Myocyte (in vitro differentiated cells): ENCODE data around the gene CBX4. TPM values are rescaled to one million over a fixed set of nuclear protein-coding genes. Genes with fewer than 3 reads are reported as not detected.

Source experiments
- DNase-seq: peaks from one replicate; pipeline ENCODE4 v3.0.0-alpha.2; 2012; ENCODE audit warnings: low read depth
- total RNA-seq: library from RNA; depleted of rRNA; stranded (reverse); fragments of >200 nt; gene quantifications from 2 replicates; pipeline ENCODE4 v1.2.3, GENCODE V29; 2014

CBX4 gene
- total RNA-seq, 1 donor from 2014 or later: 14.1 TPM

GRCh38 chr17:79842656-79843473 is 3.6 kb upstream of the CBX4 start:
- no peak for DNase-seq

- DNase-seq: no peak
These were observed 3.0 kb upstream of the CBX4 start for GRCh38 chr17:79842136-79842655.

GRCh38 chr17:79841369-79842135 is 2.3 kb upstream of the CBX4 start:
- DNase-seq: no peak

- DNase-seq: no peak
These were observed 1.7 kb upstream of the CBX4 start for GRCh38 chr17:79840989-79841286.

GRCh38 chr17:79840269-79840988 is 1.2 kb upstream of the CBX4 start:
- peak; percentile 22 for DNase-seq

GRCh38 chr17:79838522-79839274 is 542 bp downstream of the CBX4 start:
- peak; percentile 68 for DNase-seq

- no peak for DNase-seq
These were observed 1.2 kb downstream of the CBX4 start for GRCh38 chr17:79837888-79838521.

GRCh38 chr17:79836972-79837887 is 2.0 kb downstream of the CBX4 start:
- no peak for DNase-seq

- no peak for DNase-seq
These were observed 2.7 kb downstream of the CBX4 start for GRCh38 chr17:79836510-79836971.

GRCh38 chr17:79835953-79836509 is 3.2 kb downstream of the CBX4 start:
- DNase-seq: no peak

GRCh38 chr17:79835470-79835899 is 3.8 kb downstream of the CBX4 start:
- DNase-seq: no peak

GRCh38 chr17:79834565-79835469 is 4.4 kb downstream of the CBX4 start:
- no peak for DNase-seq

- no peak for DNase-seq
These were observed 5.3 kb downstream of the CBX4 start for GRCh38 chr17:79833744-79834564.

GRCh38 chr17:79833110-79833450 is 6.2 kb downstream of the CBX4 start:
- DNase-seq: no peak

GRCh38 chr17:79832218-79833109 is 6.8 kb downstream of the CBX4 start:
- no peak for DNase-seq
